HUES6 (cell line): ENCODE data around the gene TSTD2.

Experiments used
- H3K27ac ChIP-seq: 2 replicates; pipeline ENCODE4 v1.7.0; 2013; ENCODE audit warnings: low read depth, mild to moderate bottlenecking, low read length, inconsistent platforms
- H3K27me3 ChIP-seq: 2 replicates; pipeline ENCODE4 v1.6.1; 2013; ENCODE audit warnings: low read length; ENCODE audit not compliant: control insufficient read depth, insufficient read depth
- H3K36me3 ChIP-seq: 2 replicates; pipeline ENCODE4 v1.6.1; 2013; ENCODE audit warnings: low read length; ENCODE audit not compliant: control insufficient read depth, insufficient read depth
- H3K4me1 ChIP-seq: 2 replicates; pipeline ENCODE4 v1.6.1; 2013; ENCODE audit warnings: low read length; ENCODE audit not compliant: control insufficient read depth, insufficient read depth
- H3K4me3 ChIP-seq: 2 replicates; pipeline ENCODE4 v1.5.1; 2013; ENCODE audit warnings: low read depth, low read length
- H3K9ac ChIP-seq: one replicate; pipeline ENCODE4 v1.6.1; 2013; ENCODE audit warnings: mild to moderate bottlenecking, low read length
- H3K9me3 ChIP-seq: 2 replicates; pipeline ENCODE4 v1.6.1; 2013; ENCODE audit warnings: low read depth, low read length; ENCODE audit not compliant: control insufficient read depth, insufficient read depth

Gene TSTD2

DNA sequence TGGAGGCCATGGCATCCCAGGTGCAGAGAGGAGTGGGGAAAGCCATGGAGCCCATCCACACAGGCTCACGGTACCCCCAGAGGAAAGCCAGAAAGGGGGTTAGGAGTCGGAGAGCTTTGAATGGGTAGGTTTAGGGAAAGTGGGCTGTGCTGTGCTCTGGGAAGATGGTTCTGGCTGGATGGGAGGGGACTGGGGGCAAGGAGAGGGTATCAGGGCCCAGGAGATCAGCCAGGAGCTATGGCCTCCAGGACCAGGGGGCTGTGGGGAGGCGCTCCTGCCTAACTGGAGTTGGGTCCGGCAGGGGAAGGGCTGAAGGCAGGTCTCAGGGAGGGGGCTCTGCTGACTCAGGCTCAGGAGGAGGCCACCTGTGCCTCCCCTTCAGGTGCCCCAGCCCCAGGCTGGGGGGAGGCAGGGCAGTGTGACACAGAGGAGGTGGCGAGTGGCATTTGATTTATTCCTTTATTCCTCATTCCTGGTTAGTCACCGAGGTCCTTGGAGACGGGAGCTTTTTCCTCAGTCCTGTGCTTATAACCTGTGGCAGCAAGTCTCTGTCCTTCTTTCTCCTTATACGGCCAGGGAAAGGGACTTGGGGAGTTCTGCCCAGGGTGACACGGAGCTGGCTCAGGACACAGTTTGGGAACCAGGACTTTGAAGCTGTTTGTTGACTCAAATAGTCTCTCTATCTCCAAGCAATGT, 60.8 kb downstream of the TSTD2 start:
- no peaks in the 10 kb centered on the region for H3K9me3 ChIP-seq
- H3K9ac ChIP-seq = no peak overlapping the region
- no peaks in the 10 kb centered on the region for H3K36me3 ChIP-seq
- no peaks in the 10 kb centered on the region for H3K4me1 ChIP-seq
- no peaks in the 10 kb centered on the region; the same call in 1 of the 2 replicates for H3K27me3 ChIP-seq
- no peak overlapping the region for H3K4me3 ChIP-seq
- no peak overlapping the region for H3K27ac ChIP-seq

DNA sequence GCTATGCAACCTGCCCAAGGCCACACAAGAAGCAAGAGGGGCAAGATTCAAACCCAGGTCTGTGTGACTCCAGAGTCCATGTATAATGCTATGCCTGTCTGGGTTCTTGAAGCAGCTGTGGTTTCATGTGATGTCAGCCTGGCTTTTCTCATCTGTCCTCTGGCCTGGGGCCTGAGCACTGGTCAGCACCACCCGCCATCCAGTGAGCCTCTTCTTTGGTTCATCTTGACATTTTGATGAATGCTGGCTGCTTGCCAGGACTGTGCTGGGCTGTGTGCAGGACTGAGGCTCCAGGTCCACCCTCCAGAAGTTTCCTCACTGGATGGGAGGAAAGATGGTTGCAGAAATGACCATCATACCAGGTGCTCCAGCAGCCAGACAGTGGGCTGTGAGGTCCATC, 61.5 kb downstream of the TSTD2 start:
- H3K9ac ChIP-seq = no peak overlapping the region
- H3K27ac ChIP-seq = no peak overlapping the region
- no peaks in the 10 kb centered on the region for H3K9me3 ChIP-seq
- no peak overlapping the region for H3K4me3 ChIP-seq
- no peaks in the 10 kb centered on the region for H3K36me3 ChIP-seq
- no peaks in the 10 kb centered on the region; the same call in 1 of the 2 replicates for H3K27me3 ChIP-seq
- H3K4me1 ChIP-seq = no peaks in the 10 kb centered on the region

DNA sequence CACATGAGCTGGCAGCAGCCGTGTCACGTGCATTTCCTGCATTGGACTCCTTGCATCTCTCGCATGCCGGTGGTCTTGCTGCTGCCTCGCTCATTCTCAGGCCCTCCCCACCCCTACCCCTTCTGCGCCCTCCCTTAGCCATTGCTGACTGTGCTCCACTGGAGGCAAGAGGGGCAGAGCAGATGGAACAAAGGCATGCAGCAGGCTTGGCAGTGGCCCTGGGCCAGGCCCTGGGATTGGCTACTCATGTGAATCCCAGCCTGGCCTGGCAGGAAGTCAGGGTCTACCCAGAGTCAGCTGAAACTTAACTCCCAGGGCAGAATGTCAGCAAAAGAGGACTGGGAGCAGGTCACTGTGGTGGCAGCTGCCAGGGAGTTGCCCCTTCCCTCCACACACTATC, 62.3 kb downstream of the TSTD2 start:
- no peak overlapping the region for H3K9ac ChIP-seq

DNA sequence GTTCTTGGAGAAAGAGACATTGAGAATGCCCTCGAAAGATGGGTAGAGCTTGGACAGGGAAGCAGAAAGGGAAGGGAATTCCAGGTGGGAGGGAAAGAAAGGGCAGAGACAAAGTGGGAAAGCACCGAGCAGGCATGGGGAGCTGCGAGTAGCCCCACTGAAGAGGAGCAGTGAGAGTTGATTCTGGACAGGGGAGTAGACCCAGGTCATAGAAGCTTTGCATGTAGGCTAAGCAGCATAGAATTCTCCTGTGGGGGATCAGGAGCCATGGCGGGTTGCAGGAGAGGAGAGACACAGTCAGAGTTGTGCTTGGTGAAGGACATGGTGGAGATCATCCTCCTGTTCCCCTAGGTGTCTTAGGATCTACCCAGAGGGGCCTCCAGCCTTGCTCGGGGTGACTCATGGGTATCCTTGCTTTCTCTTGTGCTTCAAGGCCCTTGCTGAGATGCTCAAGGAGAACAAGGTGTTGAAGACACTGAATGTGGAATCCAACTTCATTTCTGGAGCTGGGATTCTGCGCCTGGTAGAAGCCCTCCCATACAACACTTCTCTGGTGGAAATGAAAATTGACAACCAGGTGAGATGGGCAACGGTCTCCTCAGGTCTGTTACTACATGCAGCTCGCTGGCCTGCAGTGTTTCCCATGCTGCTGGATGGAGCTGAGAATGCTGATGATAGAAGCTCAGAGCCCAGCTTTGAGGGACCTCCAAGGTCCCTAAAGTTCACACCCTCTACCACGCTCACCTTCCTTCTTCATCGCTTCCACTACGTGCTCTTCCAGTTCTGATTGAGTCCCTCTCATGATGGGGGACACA, 64.5 kb downstream of the TSTD2 start:
- Histone ChIP-seq H3K4me1 (peaks cover 16% of the 10 kb centered on the region), H3K27me3 (no peaks in the 10 kb centered on the region; the same call in 1 of the 2 replicates), H3K4me3 (no peak overlapping the region), H3K9me3 (no peaks in the 10 kb centered on the region), H3K27ac (no peak overlapping the region), H3K36me3 (no peaks in the 10 kb centered on the region), H3K9ac (no peak overlapping the region)

More for the DNA sequence above, 62.3 kb downstream of the TSTD2 start:
- H3K36me3 ChIP-seq = no peaks in the 10 kb centered on the region
- no peaks in the 10 kb centered on the region for H3K4me1 ChIP-seq
- no peaks in the 10 kb centered on the region; the same call in 1 of the 2 replicates for H3K27me3 ChIP-seq
- H3K4me3 ChIP-seq = no peak overlapping the region
- H3K27ac ChIP-seq = no peak overlapping the region
- no peaks in the 10 kb centered on the region for H3K9me3 ChIP-seq

DNA sequence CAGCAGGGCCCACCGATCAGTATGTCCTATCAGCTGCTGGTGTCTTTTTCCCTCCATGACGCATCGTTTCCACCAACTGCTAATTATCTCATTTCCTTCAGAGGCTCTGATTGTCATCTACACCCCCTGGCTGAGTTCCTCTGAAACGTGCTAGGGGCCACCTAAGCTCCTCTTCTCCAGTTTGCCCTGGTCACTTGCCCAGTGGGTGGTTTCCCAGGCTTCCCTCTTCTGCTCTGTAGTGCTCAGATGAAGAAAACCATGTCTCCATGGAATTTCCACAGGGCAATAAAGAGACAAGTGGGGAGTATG, 65.3 kb downstream of the TSTD2 start:
- no peaks in the 10 kb centered on the region; the same call in 1 of the 2 replicates for H3K27me3 ChIP-seq
- H3K4me3 ChIP-seq = no peak overlapping the region
- peaks cover 16% of the 10 kb centered on the region for H3K4me1 ChIP-seq
- H3K9me3 ChIP-seq = no peaks in the 10 kb centered on the region
- no peak overlapping the region for H3K27ac ChIP-seq
- no peak overlapping the region for H3K9ac ChIP-seq
- H3K36me3 ChIP-seq = no peaks in the 10 kb centered on the region

DNA sequence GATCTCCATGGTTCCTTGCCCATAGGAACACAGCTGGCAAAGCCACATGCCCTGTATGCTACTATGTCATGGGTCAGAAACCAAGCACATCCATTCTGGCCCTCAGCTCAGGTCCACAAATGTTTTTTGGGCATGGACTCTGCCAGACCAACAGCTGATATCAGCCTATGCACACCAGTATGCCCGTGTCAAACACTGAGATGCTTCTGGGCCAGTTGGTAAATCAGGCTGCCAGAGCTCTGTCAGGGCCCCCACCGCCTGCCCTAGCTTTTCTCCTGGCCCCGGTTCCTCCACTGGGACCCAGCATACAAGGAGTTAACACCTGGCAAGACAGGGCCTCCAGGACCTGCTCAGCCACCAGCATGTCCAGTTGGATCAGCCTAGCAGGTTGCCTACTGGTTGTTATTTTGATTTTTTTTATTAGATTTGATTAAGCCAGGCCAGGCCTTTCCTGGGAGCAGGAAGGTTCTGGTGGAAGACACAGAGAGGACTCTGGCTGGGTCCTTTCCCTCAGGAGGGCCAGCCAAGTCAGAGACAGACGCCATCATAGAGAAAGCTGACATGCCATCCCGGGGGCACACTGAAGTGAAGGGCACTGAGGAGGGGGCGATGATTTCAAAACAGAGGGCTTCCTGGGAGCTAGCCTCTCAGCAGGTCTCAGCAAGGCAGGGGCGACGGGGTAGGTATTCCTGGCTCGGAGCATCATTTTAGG, 65.8 kb downstream of the TSTD2 start:
- Histone ChIP-seq H3K9me3 (no peaks in the 10 kb centered on the region), H3K4me3 (no peak overlapping the region), H3K9ac (no peak overlapping the region), H3K27me3 (no peaks in the 10 kb centered on the region; the same call in 1 of the 2 replicates), H3K27ac (no peak overlapping the region), H3K36me3 (no peaks in the 10 kb centered on the region), H3K4me1 (peaks cover 16% of the 10 kb centered on the region)

DNA sequence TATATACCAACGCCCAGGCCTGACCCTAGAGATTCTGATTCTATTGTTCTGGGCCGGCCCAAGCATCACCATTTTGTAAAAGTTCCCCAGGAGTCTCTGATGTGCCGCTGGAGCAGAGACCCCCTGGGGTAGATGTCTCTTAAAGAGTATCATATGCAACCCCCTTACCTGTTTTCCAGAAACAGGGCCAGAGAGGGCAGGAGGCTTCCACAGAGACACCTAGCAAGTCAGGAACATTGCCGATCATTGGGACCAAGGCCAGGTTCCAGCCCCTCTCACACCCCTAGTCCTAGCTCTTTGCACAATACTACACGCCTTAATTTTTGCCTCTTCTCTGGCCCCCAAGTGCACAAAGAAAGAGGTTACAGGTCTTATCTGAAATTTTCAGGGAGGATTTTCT, 67.9 kb downstream of the TSTD2 start:
- no peak overlapping the region for H3K4me3 ChIP-seq
- peaks cover 16% of the 10 kb centered on the region for H3K4me1 ChIP-seq
- H3K27ac ChIP-seq = no peak overlapping the region
- H3K36me3 ChIP-seq = no peaks in the 10 kb centered on the region
- H3K27me3 ChIP-seq = no peaks in the 10 kb centered on the region; the same call in 1 of the 2 replicates
- no peaks in the 10 kb centered on the region for H3K9me3 ChIP-seq
- H3K9ac ChIP-seq = no peak overlapping the region

DNA sequence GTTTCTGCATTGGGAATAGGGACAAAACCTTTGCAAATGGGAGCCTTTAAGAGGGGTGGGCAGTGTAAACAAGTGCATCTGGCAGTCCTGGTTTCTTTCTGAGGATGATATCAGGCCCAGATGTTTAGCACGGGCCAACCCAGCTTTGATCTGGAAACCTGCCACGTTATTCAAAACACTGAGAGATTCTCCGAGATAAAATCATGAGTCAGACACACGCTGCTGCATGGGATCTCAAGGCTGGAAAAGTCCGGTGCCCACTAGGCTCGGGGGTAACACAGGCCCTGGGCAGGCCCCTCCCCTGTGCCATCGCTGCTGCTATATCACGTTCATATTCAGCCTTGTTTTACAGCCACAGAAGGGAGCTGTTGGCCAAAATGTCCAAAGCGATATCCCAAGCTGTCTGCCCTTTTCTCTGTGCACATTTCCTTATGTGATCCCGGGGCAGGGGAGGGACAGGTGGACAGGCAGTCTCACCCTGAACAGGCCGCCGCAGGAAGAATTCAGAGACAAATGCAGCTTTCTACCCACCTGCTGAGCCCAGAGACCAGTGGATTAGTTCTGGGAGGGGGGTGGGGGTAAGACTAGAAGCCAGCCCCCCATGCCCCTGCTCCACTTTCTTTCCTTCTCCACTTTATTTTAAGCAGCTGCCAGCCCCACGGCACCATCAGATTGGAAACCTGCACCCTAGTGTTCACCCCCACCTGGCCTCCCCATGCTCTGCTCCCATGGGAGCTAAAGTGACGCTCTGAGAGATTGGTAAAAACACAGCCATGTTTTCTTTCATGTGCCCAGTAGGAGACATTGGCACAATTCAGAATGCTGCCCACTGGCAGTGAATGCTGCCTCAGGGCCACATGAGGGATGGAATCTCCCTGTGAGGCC, 68.6 kb downstream of the TSTD2 start:
- Histone ChIP-seq H3K4me1 (peaks cover 16% of the 10 kb centered on the region), H3K9ac (no peak overlapping the region), H3K27me3 (no peaks in the 10 kb centered on the region; the same call in 1 of the 2 replicates), H3K27ac (no peak overlapping the region), H3K36me3 (no peaks in the 10 kb centered on the region), H3K9me3 (no peaks in the 10 kb centered on the region), H3K4me3 (no peak overlapping the region)

DNA sequence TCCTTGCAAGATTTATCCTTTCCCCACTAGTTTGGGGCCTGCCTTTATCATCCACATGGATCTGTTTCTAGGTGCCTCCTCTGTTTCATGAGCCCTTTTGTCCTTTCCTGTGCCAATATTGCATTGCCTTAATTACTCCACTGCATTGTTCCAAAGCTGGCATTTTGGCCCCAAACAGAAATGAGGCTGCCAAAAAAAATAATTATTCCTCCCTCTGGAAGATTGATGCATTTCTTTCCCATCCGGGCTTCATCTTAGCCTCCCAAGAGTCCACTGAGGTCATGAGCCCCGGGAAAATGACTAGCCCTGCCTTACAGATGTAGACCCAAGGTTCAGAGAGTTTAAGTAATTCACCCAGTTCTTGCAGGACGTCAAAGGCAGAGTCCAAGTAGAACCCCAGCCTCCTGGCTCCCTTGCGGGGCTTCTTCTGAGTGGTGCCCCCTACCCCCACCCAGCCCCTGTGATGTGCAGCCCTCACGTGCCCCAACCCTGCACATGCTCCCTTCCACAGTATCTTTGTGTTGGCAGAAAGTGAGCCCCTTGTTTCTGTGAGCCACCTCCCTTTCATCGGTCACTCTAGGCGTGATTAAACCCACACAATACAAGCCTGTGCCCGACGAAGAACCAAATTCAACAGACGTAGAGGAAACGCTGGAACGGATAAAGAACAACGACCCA, 69.6 kb downstream of the TSTD2 start:
- H3K4me1 ChIP-seq = peaks cover 16% of the 10 kb centered on the region
- no peaks in the 10 kb centered on the region for H3K27me3 ChIP-seq
- no peak overlapping the region for H3K4me3 ChIP-seq
- H3K9me3 ChIP-seq = no peaks in the 10 kb centered on the region
- H3K9ac ChIP-seq = no peak overlapping the region
- H3K36me3 ChIP-seq = no peaks in the 10 kb centered on the region
- H3K27ac ChIP-seq = no peak overlapping the region

DNA sequence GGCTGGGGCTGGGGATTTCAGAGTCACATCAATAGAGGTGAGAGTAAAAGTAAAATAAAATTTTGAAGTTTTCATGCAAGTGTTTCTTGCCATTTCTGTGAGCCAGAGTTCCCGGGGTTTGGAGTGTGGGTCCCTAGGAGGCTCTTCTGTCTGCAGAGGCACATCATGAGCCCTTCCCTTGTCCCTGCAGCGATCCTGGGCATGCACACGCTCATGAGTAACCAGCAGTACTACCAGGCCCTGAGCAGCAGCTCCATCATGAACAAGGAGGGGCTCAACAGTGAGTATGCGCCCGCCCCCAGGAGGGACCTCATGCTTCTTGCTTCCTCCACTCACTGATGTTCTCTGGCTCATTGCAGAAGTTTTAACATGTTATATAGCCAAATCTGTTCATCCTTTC, 70.6 kb downstream of the TSTD2 start:
- no peaks in the 10 kb centered on the region for H3K27me3 ChIP-seq
- H3K9me3 ChIP-seq = no peaks in the 10 kb centered on the region
- peaks cover 23% of the 10 kb centered on the region for H3K4me1 ChIP-seq
- no peak overlapping the region for H3K27ac ChIP-seq
- H3K4me3 ChIP-seq = no peak overlapping the region
- H3K36me3 ChIP-seq = no peaks in the 10 kb centered on the region
- H3K9ac ChIP-seq = no peak overlapping the region
